GM21737 (cell line): ENCODE data around the gene FRS3.
"Not testable (repeated sequence)": the region's sequence is repeated elsewhere in the genome, so short reads cannot be mapped to it uniquely, and the experiment has no call there.

Source experiments
- ATAC-seq: cut with Tn5 transposase; IDR thresholded peaks from one replicate; pipeline ENCODE4 v1.9.1; 2021; ENCODE audit warnings: mild to moderate bottlenecking, moderate library complexity; ENCODE audit not compliant: unreplicated experiment

The FRS3 gene

DNA sequence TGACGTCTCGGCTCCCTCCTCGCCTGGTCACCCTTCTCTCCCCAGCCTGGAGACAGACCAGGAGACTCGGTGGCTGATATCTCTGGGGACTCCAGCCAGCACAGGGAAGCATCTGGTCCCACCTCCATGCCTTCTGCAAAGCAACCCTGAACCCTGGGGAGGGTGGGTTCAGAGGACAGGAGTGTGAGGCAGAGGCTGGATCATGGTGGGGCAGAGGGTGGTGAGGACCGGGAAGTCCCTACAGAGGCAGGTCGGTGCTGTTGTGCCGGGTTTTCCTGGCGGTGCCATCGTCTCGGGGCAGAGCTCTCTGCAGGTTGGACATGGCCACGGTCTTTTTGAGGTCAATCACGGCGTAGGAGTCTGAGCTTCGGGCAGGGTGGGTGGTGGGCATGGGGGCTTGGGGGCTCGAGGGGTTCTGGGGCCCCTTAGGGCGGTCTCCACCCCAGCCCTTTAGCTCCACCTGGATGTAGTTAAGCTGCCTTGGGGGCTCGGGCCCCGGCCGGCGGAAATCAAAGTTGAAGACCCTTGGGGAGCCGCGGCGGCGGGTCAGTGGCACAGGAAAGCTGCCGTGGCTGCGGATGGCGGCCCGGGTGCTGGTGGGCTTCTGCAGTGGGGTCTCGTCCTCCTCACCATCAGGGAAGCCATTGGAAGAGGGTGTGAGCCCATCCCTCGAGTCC lies 9.2 kb downstream of the FRS3 start:
- ATAC-seq, result no peak

DNA sequence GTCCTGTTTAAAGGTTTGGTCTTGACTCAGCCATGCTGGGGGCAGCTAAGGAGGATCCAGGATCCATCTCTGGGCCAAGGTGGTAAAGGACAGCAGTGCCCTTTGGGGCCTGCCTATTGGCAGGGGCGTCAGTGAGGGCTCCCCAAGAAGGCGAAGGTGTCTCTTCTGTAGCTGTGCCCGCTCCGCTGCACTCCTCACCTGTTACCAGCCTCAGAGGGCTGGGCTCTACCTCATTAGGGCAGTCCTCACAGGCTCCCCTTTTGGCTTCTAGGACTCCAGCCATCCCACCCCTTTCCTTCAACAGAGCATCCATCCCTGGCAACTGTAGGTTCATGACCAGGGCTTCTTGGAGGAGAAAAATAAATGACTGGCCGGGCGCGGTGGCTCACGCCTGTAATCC lies 10.3 kb downstream of the FRS3 start:
- ATAC-seq, result no peak

DNA sequence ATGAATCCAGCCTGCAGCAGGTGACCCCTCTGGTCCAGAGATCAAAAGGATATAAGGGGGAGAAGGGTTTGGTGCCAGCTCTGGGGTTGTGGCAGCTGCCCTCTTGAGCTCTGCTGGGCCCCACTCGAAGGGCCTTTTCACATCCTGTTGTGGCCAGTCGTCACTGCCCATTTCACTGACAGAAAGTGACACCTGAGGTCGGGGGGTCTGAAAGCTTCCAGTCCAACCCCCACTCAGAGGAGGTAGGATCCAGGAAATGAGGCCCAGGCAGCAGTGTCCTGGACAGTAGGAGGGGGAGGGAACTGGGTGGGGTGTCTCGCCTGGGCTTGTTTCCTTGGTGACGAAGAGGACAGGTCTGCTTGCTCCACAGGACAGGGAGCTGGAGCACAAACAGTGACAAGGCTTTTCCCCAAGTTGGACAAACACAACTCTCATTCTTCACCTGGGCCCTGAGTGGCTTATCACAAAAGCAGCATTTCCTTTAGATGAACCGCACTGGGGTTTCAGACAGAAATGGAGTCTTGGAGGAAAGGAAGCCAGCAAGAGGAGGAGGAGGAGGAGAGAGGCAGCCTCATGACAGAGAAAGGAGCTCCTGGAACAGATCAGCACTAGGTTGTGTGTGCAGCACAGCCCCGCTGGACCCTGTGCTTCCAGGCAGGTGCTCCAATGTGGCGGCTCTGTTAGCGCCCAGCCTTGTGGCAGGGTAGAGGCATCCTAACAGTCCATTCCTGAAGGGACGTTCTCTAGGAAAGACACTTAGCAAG lies 11.0 kb downstream of the FRS3 start:
- ATAC-seq, result no peak

DNA sequence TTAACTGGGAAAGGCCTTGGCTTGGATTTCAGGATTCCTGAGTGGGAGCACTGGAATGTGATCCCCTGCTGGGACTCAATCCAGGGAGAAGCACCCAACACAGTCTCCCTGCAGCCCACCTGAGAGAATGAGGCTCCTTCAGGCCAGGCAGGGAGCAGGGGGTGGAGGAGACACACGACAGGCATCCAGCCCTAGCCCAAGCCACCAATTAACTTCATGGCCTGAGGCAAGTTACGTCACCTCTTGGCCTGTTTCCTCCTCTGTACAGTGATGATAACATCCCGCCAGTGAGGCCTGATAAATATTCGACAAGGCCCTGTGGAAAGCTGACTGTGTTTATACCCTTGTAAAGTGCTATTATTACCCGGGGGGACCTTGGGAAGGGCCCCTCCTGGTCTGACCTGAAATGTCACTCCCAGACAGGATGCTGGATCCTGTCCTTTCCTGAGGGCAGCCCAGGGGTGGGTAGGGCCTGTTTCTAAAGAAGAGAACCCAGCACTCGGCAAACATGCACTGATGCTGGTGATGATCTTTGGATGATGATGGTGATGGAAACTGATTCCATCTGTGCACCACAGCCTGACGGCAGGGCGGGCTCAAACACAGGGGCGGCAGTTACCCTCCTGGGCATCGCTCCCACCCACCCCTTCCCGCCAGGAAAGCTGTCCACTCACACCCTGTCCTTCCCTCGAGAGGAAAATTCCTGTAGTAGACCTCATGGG lies 12.4 kb downstream of the FRS3 start:
- ATAC-seq, result no peak

DNA sequence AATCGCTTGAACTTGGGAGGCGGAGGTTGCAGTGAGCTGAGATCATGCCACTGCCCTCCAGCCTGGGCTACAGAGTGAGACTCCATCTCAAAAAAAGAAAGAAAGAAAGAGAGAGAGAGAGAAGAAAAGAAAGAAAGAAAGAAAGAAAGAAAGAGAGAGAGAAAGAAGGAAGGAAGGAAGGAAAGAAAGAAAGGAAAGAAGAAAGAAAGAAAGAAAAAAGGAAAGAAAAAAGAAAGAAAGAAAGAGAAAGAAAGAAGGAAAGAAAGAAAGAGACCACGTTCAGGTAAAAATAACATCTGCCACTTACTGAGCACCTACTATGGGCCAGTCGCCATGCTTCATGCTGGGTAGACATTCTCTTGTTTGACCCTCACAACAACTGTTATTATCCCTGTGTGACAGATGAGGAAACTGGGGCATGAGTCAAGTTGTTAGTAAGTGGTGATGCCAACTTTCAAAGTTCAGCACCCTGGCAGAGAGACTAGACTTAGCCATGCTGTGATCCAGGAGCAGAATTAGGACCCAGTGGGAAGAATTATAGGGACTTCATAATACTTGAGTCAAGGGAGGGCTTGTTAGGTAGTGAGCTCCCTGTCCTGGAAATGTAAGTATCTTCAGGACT lies 13.5 kb downstream of the FRS3 start:
- ATAC-seq, result not testable (repeated sequence)

DNA sequence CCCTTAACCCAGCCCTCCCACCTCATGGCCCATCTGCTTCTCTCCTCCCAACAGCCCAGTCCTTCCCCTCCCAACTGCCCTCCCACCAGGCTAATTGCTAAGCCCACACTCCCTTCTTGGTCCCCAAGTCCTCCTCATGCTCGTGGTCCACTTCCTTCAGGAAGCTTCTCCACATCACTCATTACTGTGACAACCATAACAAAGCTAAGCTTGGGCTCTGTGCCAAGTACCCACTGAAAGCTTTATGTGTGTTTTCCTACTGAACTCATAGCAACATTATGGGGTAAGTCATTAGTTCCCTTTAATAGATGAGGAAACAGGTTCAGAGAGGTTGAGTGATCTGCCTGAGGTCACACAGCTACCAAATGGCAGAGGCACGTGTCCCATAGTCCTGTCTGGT lies 16.2 kb downstream of the FRS3 start:
- ATAC-seq, result no peak

DNA sequence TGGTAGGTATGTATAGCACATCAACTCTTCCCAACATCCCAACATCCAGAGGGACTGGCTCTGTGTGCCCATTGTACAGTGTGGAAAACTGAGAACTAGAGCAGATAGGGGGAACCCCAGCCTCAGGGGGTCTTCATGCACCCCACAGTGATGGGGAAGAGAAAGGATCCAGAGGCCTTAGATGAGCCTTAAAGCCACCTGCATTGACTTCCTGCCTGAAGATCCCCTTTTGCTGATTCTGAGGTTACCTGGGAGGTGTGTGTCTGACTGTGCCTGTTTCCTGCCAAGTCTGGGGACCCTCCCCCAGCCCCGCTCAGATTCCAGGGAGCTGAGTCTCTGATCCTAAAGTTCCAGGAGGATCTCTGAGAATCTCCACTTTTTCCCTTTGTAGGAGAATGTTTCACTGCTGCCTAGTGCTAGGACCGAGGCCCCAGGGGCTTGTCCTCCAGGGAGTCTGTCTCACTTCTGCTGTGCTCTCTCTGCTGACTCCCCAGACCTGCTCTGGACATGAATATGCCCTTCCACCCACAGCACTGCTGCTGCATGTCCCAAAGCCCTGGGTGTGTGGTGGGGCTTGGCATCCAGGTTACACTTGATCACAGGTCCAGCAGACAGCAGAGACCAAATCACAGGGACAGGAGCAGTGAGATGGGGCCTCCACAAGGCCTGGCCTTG lies 19.7 kb downstream of the FRS3 start:
- no peak for ATAC-seq

DNA sequence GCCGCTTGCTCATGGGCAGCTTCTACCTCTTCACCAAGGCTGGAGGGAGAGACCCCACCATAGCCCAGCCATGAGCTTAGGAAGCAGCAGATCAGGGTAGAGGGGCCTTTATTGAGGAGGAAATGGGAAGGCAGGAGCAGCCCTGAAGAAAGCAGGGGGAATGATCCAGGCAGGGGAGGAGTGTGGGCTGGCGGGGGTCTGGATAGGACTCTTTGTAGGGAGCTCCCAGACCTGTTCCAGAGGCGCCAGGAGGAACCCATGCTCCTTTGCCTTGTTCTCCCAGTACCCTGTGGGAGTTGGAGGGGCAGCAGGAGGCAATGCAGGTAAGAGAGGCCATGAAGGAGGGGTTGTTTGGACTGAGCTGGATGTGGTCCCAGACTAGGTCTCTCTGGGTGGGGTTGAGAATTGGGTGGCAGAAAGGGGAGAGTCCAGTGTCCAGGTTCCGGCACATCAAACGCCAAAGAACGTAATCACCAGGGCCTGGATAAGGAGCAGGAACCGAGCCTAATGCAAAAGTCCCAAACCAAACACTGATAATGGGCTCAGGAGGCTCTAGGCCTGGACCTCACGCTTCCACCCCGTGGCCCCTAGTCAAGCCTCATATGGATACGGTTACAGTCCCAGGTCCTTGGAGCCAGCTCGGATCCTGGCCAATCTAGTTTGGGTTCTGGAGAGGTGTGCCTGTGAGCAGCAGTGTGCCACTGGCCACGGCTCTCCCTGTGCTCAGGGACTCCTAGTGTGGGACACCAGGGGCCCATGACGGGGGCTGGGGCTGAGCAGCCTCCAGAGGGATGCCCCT lies 20.4 kb downstream of the FRS3 start:
- no peak for ATAC-seq

DNA sequence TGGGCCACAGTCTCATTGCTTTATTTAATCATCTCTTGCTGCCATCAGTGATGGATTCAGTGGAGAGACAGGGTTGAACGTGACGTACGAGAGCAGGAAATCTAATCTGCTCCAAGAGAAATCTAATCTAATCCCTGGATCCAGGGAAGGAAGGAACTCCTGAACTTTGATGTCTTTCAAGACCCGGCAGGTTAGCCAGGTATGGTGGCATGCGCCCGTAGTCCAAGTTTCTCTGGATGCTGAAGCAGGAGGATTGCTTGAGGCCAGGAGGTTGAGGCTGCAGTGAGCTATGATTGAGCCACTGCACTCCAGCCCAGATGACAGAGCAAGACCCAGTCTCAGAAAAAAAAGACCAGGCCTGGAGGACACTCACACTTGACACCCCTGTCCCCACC lies 21.1 kb downstream of the FRS3 start:
- ATAC-seq, result no peak

DNA sequence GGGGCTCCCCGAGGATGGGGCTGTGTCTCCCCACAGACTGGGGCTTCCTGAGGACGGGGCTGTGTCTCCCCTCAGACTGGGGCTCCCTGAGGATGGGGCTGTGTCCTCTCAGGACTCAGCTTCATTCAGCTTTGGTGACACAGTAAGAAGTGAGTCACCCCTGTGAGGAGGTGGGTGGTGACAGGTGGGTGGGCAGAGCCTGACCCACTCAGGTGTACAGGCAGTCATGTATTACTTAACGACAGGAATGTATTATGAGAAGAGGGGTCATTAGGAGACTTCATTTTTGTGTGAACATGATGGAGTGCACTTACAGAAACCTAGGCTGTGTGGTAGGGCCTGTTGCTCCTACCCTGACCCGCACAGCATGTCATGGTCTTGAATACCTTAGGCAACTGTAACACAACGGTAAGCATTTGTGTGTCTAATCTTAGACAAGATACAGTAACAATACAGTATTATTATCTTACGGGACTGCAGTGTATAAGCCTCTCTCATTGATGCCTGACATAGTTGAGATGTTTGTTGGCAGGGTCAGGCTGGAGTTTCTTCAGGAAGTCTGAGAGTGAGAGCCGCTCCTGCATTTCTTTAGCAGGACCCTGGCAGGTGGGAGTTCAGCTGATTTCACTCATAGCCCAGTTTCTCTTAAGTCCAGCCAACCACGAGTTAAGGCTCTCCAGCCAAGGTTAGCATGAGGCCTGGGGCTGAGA lies 21.6 kb downstream of the FRS3 start:
- no peak for ATAC-seq

DNA sequence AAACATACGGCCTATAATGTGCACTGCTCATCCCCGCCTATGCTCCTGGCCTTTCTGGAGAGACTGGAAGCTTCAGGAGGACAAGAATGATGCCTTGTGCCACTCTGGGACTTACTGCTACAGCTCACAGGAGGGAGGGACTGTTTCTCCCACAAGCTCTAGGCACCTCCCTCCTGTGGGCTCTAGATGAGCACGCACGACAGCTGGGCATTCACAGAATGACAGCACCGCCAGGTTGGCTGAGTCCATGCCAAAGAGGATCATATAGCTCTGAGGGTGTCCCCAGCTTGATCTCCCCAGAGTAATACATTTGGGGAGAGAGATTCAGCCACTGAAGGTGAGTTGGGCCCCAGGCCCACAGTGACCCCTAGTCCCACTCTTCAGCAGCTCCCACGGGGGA lies 22.4 kb downstream of the FRS3 start:
- ATAC-seq, result no peak

DNA sequence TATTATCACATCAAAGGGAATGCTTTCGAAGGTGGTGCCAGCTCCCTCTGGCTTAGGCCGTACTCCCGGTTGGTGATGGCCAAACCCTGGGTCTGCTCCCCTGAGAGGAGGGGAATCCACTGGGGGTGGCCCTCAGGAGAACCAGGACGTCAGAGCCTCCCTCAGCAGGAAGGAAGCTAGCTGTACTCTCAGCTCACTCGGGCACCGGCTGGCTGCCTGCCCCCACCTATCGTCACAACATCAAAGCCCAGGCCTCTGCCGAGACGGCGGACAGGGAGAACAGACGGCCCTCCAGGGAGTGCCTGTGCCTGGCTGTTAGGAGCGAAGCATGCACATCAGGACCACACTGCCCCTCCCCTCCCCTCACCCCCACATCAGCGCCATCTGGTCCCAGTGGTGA lies 23.3 kb downstream of the FRS3 start:
- ATAC-seq, result no peak

DNA sequence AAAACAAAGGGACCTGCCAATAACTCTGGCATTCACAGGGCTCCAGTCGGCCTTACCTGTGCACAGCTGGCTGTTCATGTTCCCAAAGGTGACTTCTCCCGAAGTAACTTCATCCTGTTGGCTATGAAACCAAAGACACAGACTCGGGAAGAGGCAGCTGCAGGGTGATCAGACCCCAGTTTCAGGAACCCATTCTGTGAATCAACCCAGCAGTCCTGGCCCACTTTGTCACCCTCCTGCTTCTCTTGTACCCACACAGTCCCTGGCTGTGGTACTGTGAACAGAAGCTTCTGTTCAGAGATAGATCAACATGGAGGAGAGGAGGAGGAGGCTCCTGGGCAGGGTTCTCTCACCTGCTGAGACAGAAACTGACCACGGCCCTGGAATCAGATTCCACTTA lies 23.8 kb downstream of the FRS3 start:
- ATAC-seq, result no peak

DNA sequence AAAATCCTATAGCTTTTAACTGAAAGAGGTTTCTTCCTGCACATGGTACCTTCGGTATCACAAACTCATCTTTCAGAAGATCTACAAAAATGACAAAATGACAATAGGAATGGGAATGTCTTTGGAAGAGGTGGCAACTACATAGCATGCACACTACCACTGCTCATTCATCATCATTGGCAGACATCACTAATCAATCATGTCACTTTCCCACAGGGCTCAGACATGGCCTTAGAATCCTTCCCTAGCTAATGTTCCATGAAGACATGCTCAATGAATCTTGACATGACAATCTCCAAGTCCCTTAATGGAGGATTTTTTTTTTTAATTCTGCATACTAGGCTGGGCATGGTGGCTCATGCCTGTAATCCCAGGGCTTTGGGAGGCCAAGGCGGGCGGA lies 29.3 kb downstream of the FRS3 start:
- ATAC-seq, result no peak

DNA sequence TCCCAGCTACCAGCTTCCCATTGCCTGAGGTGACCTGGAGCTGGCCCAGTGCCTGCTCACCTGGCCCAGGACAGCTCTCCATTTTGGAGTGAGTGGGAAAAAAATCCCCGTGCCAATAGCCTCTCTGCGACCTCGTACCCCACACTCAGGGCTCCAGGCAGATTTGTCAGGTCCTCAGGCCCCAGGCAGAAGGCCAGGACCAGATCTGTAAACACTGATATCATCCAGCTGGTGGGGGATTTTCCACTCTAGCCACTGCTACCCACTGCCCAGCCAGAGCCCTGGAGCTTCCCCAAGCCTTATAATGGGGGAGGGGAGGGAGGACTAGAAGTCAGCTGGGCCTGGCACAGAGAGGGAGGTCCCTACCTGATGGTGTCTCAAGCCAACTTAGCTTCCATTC lies 31.2 kb downstream of the FRS3 start:
- no peak for ATAC-seq

DNA sequence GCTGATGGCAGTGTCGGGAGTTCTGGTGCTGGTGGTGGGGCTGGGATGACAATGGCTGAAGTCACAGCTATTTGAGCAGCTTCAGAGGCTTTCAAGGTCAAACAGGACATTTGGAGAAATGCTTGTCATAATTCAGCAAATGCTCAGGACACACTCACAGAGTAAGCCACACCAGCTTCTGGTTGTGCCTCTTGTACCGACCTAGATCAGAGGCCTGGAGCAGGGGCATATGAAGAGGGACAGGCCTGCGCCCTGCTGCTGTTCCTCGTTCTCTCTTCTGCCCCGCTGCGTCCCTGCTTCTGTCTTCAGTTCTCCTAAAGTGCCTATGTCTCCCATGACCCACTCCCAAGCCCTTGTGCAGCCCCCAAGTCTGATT lies 31.6 kb downstream of the FRS3 start:
- ATAC-seq, result no peak

DNA sequence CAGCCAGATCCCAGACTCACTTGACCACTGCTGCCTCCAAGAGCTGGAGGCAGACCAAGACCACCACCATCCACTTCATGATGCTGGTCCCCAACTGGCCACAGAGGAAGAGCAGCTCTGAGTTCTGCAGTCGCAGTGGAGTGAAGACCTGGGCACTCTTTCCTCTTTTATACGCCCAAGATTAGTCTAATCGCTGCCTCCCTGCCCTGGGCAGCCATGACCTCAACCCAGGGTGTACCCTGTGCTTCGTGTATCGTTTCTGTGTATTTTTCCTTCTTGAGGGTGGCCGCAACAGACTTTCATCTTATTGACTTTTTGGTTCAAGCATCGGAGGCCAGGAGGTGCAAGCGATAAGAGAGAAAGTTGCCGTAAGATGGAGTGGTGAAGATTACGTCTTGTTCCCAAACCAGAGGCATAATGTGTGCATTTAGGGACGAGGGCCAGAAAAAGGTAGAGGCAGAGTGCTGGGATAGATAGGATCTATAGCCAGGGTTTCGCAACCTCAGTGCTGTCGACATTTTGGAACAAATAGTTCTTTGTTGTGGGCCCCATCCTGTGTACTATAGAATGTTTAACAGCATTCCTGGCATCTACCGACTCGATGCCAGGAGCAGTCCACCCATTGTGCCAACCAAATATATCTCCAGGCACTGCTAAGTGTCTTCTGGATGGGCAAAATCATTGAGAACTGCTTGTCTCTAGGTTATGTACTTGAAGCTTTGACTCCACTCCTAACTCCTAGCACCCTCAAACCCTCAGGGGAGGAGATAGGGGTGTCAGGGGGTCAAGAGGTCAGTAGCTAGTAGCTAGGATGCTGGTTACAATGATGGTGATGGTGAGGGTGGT lies 32.2 kb downstream of the FRS3 start, which contains the start of gene PGC:
TSS of gene PGC (minus strand) at position 142 of the 846 bp plus-strand sequence. CDS start at position 79, 63 bp downstream.
- ATAC-seq, result no peak

DNA sequence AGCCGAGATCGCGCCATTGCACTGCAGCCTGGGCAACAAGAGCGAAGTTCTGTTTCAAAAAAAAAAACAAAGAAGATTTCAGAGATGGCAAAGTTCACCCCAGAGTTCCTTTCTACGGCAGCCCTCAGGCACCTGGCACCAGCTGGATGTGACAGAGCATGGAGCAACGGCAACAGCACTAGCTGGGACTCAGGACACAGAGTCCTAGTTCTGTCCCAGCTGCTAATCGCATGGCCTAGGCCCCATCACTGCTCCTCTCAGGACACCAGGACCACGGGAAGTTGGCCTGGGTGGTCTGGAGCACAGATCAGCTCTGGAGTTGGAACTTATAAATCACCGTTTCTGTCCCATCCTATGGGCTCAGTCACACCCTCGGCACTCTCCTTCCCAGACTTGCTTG lies 33.6 kb downstream of the FRS3 start:
- ATAC-seq, result no peak
